Thyroid gland (tissue), 4 donors: ENCODE measurements around the gene ZNF208.

Experiments used
- CTCF ChIP-seq, 6 experiments: fragments of 200-600 bp in 3 of 6; fragments of 450-650 bp in 3 of 6; sonication (generic) in 3 of 6; IDR thresholded peaks; one replicate each; pipeline ENCODE4 v1.5.1; 2016 to 2019; ENCODE audit warnings: antibody characterized with exemption in 6 of 6, mild to moderate bottlenecking in 2 of 6, inconsistent platforms in 1 of 6, moderate library complexity in 1 of 6
- POLR2A ChIP-seq, 2 donors: fragments of 450-650 bp; IDR thresholded peaks; one replicate each; pipeline ENCODE4 v1.6.1; 2017; ENCODE audit warnings: antibody characterized with exemption in 2 of 2, mild to moderate bottlenecking in 2 of 2, moderate library complexity in 1 of 2

- TF ChIP-seq CTCF (IDR thresholded peaks at IDR 0.05) (no peak), POLR2A (IDR thresholded peaks at IDR 0.05) (no peak)
Observed at GRCh38 chr19:21970466-21970865, 40.3 kb downstream of the ZNF208 start.
